ENCODE measurements around the gene MEG3.

MEG3 gene

GRCh38 chr14:100825713-100826331 lies at the start of gene MEG3:
TSS of gene MEG3 (plus strand) at chr14:100826118.
- H3K27ac ChIP-seq, result no peak within 1 kb of the TSS
- TF ChIP-seq CTCF (conservative IDR thresholded peaks at IDR 0.05), result no peak

- TF ChIP-seq CTCF (conservative IDR thresholded peaks at IDR 0.05), result no peak
- H3K27ac ChIP-seq, result no peak overlapping the region
Measured at GRCh38 chr14:100776681-100777365, 49.1 kb upstream of the MEG3 start.

- TF ChIP-seq CTCF (conservative IDR thresholded peaks at IDR 0.05), result no peak
- H3K27ac ChIP-seq, result no peak overlapping the region
Measured at GRCh38 chr14:100777366-100777817, 48.5 kb upstream of the MEG3 start.

DNA sequence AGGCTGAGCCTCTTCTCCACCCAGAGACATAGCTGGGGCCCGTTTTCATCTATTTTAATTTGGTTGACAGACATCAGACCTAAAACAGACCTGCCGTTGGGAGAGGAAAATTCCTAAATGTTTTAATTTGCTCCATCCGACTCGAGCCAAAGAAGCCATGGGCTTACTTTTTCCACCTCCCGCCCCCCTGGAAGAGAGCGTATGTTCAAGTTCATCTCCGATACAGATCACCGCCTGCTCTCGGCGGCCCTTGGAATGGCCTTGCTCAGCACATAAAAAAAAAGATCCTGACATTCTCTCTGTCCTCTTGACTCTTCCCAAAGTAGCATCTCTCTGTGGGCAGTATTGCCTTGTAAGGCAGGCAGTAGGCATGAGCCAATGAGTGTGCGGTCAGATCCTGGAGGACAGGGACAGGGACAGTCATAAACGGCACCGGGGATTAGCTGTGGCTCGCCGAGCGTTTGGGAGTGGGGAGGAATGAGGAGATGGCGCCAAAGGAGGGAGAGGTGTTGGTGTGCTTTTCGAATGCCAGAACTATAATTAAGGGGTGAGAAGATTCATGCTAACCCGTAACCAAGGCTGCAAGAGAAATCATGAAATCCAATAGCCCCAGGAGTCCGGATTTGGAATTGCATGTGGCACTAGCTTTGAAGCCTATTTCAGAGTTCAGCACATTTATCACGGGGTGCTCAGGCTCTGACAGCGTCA lies 47.9 kb upstream of the MEG3 start:
- TF ChIP-seq CTCF (conservative IDR thresholded peaks at IDR 0.05), result no peak
- no peak overlapping the region for H3K27ac ChIP-seq

DNA sequence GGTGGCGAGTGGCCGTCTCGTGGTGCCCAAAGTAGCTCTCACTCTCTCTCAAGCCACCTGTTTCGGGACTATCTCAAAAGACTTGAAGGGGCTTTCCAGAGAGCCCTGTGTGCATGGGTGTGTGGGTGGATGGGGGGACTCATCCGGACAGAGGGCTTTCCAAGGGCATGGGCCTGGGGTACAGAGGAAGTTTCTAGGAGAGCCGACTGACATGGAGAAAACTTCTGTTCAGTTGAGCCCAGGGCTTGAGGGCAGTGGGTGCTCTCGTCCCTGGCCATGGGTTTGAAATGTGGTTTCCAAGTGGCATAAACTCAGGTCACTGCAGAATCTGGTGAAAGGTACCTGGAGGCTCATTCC lies 47.4 kb upstream of the MEG3 start:
- H3K27ac ChIP-seq, result no peak overlapping the region
- no peak for TF ChIP-seq CTCF (conservative IDR thresholded peaks at IDR 0.05)

DNA sequence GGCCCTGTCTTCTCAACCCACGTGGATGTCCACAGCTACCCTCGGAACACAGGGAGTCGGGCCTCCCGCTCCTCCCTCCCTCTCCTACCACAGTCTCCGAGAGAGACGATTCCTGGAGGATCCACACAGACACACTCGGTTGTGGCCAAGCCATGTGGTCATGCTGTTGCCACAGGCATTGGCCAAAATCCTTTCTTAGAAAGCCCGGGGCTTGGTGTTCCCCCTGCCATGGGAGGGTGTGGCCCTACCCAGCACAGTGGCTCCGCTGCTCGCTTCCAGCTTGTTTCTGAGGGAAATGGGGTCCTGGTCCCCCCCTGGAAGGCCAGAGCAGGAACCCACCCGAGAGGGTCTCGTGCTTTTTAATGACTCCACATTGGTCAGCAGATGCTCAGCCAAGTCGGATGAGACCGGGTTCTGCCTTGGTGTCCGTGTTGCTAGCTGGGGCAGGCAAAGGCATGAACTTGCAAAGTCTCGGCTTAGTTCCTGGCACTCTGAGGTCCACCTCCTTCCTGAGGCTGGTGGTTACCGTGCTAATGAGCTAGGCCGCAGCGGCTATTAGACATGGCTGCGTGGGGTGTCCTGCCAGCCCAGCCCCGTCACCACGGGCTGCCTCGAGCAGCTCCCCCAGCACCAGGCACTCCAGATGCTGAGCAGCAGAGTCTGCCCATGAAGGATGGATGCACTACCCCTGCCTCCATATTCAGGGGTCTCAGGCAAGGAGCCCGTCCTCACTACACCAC lies 46.8 kb upstream of the MEG3 start:
- TF ChIP-seq CTCF (conservative IDR thresholded peaks at IDR 0.05), result no peak
- no peak overlapping the region for H3K27ac ChIP-seq

GRCh38 chr14:100779691-100780080 lies 46.2 kb upstream of the MEG3 start:
- TF ChIP-seq CTCF (conservative IDR thresholded peaks at IDR 0.05), result no peak
- no peak overlapping the region for H3K27ac ChIP-seq
